CD4-positive, CD25-positive, alpha-beta regulatory T cell (primary cell): ENCODE measurements around the gene EFNA3. TPM values are rescaled to one million over a fixed set of nuclear protein-coding genes. Genes with fewer than 3 reads are reported as not detected.

ENCODE experiments used
- ATAC-seq, 2 donors: fragments of 150-1000 bp; cut with Tn5 transposase; one replicate each; pipeline ENCODE4 v1.10.0; 2021; ENCODE audit warnings: low read depth in 2 of 2, moderate number of reproducible peaks in 2 of 2, moderate library complexity in 1 of 2
- DNase-seq, 3 donors: peaks; one replicate each; pipeline versions ENCODE4 v3.0.0 to v3.0.0-alpha.2; 2012 to 2022; ENCODE audit warnings: mixed read lengths in 1 of 3
- H3K27ac ChIP-seq: one replicate; pipeline ENCODE4 v1.7.0; 2013; ENCODE audit warnings: mild to moderate bottlenecking, low read length; ENCODE audit not compliant: insufficient read depth, poor library complexity, severe bottlenecking
- H3K27me3 ChIP-seq: one replicate; pipeline ENCODE4 v1.7.0; 2013; ENCODE audit warnings: low read length; ENCODE audit not compliant: control insufficient read depth, insufficient read depth
- H3K36me3 ChIP-seq: one replicate; pipeline ENCODE4 v1.7.0; 2013; ENCODE audit warnings: mild to moderate bottlenecking, low read length, moderate library complexity; ENCODE audit not compliant: control insufficient read depth, insufficient read depth
- H3K4me1 ChIP-seq: 2 replicates; pipeline ENCODE4 v1.7.0; 2013; ENCODE audit warnings: mild to moderate bottlenecking, low read length; ENCODE audit not compliant: insufficient read depth, control insufficient read depth, poor library complexity, severe bottlenecking
- H3K4me3 ChIP-seq: one replicate; pipeline ENCODE4 v1.7.0; 2013; ENCODE audit warnings: low read depth, mild to moderate bottlenecking, low read length, moderate library complexity
- H3K9me3 ChIP-seq, 2 experiments: 1 replicate in 1 of 2; 2 replicates in 1 of 2; pipeline ENCODE4 v1.7.0; 2013; ENCODE audit warnings: low read length in 2 of 2, mild to moderate bottlenecking in 1 of 2, moderate library complexity in 1 of 2; ENCODE audit not compliant: control insufficient read depth in 2 of 2
- H3K27ac Mint-ChIP-seq, 3 donors: one replicate each; pipeline ENCODE4 v1.8.0; 2020 to 2022; ENCODE audit warnings: mild to moderate bottlenecking in 3 of 3, mixed read lengths in 3 of 3, moderate library complexity in 2 of 3
- H3K27me3 Mint-ChIP-seq: one replicate; pipeline ENCODE4 v1.8.0; 2022; ENCODE audit warnings: mild to moderate bottlenecking, mixed read lengths
- H3K36me3 Mint-ChIP-seq: one replicate; pipeline ENCODE4 v1.8.0; 2020; ENCODE audit warnings: mixed read lengths
- H3K4me1 Mint-ChIP-seq, 4 donors: one replicate each; pipeline ENCODE4 v1.8.0; 2020 to 2022; ENCODE audit warnings: mixed read lengths in 4 of 4, mild to moderate bottlenecking in 1 of 4
- H3K4me3 Mint-ChIP-seq, 4 donors: one replicate each; pipeline ENCODE4 v1.8.0; 2020 to 2022; ENCODE audit warnings: mild to moderate bottlenecking in 4 of 4, mixed read lengths in 4 of 4, moderate library complexity in 3 of 4
- H3K9me3 Mint-ChIP-seq, 7 donors: one replicate each; pipeline ENCODE4 v1.8.0; 2020 to 2022; ENCODE audit warnings: mixed read lengths in 7 of 7, mild to moderate bottlenecking in 3 of 7, moderate library complexity in 2 of 7
- polyA plus RNA-seq, 4 donors: library from polyadenylated mRNA; unstranded; fragments of 300-500 nt; fragmentation: Illumina TruSeq; gene quantifications; one replicate each; pipeline ENCODE4 v1.2.3, GENCODE V29; 2021
- total RNA-seq: library from RNA; stranded (reverse); gene quantifications from one replicate; pipeline ENCODE4 v1.2.3, GENCODE V29; 2022

The EFNA3 gene
- total and polyA plus RNA-seq, 5 donors from 2014 or later = 0.42 to 1.2 (median 0.63) TPM

DNA sequence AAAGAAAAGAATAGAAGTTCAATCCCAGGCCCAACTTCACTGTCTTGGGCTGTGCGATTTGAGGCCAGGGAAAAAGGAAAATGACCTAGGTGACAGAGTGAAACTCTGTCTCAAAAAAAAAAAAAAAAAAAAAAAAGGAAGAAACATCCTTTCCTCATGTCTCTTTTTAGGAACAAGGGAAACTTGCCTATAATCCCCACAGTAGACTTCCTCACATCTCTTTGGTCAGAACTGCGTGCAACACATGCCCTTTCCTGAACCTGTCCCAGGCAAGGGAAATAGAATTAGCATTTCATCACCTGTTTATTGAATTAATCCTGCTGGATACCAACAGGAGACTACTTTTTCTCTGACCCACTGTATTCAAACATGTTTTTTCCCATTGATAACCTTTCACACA is 42.7 kb upstream of the EFNA3 start:
- Histone ChIP-seq H3K4me1 (no peaks in the 10 kb centered on the region), H3K4me3 (no peak overlapping the region), H3K36me3 (no peaks in the 10 kb centered on the region), H3K9me3 (no peaks in the 10 kb centered on the region), H3K27ac (no peak overlapping the region), H3K27me3 (peaks cover 3% of the 10 kb centered on the region)
- no peak overlapping the region for H3K27ac Mint-ChIP-seq
- DNase-seq = no peak
- H3K27me3 Mint-ChIP-seq = peaks cover 22% of the 10 kb centered on the region
- no peak overlapping the region for H3K4me3 Mint-ChIP-seq
- no peaks in the 10 kb centered on the region for H3K4me1 Mint-ChIP-seq
- ATAC-seq = no peak
- H3K36me3 Mint-ChIP-seq = no peaks in the 10 kb centered on the region
- no peaks in the 10 kb centered on the region for H3K9me3 Mint-ChIP-seq

DNA sequence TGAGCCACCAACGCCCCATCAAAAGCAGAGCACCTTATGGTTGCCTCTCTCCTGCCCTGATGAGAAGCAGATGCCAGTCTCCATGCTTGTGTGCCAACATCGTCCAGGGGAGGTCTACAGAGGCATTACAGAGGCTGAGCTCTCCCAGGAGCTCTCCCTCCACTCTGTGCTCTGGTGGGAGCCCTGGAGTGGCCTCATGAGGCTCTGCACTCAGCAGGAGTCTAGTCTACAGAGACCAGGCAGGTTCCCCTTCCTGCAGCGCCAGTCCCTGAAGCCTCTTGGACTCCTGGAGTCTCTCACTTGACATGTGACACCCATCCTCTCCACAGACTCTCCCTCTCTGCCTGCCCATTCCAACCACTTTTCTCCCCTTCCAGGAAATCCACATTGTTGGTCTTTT is 41.6 kb upstream of the EFNA3 start:
- Histone ChIP-seq H3K4me1 (no peaks in the 10 kb centered on the region), H3K27me3 (peaks cover 3% of the 10 kb centered on the region), H3K9me3 (no peaks in the 10 kb centered on the region), H3K36me3 (no peaks in the 10 kb centered on the region), H3K27ac (no peak overlapping the region), H3K4me3 (no peak overlapping the region)
- ATAC-seq (no peak), DNase-seq (no peak)
- no peak overlapping the region for H3K4me3 Mint-ChIP-seq
- H3K9me3 Mint-ChIP-seq = no peaks in the 10 kb centered on the region
- no peak overlapping the region for H3K27ac Mint-ChIP-seq
- H3K36me3 Mint-ChIP-seq = no peaks in the 10 kb centered on the region
- peaks cover 22% of the 10 kb centered on the region for H3K27me3 Mint-ChIP-seq
- H3K4me1 Mint-ChIP-seq = no peaks in the 10 kb centered on the region

DNA sequence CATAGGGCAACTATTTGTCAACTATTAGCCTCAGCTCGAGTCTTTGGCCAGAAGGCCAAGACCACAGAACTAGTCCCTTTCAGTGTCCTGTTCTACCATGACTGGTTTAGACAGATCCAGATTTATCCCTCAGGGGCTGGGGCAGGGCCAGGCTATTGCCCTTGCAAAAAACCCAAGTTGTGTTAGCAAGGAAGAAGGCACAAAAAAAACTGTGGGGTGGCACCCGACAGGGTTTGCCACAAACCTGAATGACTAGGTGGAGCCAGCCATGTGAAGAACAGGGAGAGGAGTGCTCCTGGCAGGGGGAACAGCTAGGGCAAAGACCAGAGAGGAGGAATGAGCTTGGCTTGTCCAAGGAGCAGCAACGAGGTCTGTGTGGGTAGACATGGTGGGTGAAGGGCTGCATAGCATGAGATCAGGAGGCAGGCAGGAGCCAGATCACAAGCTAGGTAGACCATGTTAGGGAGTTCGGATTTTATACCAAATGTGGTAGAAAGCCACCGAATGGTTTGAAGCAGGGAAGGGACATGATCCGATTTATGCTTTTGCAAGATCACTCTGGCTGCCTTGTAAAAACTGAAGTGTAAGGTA is 40.7 kb upstream of the EFNA3 start:
- peaks cover 22% of the 10 kb centered on the region for H3K27me3 Mint-ChIP-seq
- Histone ChIP-seq H3K9me3 (no peaks in the 10 kb centered on the region), H3K4me1 (no peaks in the 10 kb centered on the region), H3K36me3 (no peaks in the 10 kb centered on the region), H3K4me3 (no peak overlapping the region), H3K27ac (no peak overlapping the region), H3K27me3 (peaks cover 3% of the 10 kb centered on the region)
- ATAC-seq (no peak), DNase-seq (no peak)
- H3K27ac Mint-ChIP-seq = no peak overlapping the region
- H3K36me3 Mint-ChIP-seq = no peaks in the 10 kb centered on the region
- no peaks in the 10 kb centered on the region for H3K9me3 Mint-ChIP-seq
- no peak overlapping the region for H3K4me3 Mint-ChIP-seq
- peaks cover 0 to 5% (median 0%) of the 10 kb centered on the region in 4 donors for H3K4me1 Mint-ChIP-seq

DNA sequence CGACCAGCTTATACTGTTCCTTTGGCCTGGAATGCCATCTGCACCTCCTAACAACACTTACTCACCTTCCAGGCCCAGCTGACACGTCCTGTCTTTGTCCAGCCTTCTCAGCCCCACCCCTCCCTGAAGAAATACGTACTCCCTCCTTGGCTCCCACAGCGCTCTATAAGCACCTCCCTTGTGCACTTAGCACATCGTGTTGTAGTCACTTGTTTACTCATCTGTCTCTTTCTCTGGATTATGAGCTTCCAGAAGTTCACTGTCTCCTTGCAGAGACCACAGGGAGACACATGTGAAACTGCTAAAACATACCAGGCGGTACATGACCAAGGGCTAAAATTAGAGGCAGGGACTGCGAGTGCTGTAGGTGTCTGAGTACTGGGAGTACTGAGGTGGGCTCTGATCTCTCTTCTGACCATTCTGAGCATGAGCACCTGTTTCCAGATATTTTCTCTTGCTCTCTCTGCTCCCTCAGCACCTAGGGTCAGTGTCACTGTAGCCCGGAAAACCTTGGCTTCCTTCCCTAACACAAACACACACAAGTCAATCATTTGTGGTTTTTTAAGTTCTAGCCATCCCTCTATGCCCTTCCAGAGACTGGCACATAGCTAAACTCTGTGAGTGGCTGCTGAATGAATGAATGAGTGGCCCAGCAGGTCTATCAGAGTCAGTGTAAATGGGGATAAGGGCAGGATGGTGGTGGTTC is 39.9 kb upstream of the EFNA3 start:
- Mint-ChIP-seq H3K36me3 (no peaks in the 10 kb centered on the region), H3K27ac (no peak overlapping the region), H3K27me3 (peaks cover 22% of the 10 kb centered on the region), H3K4me3 (no peak overlapping the region), H3K4me1 (peaks cover 0 to 5% (median 0%) of the 10 kb centered on the region in 4 donors), H3K9me3 (no peaks in the 10 kb centered on the region)
- Histone ChIP-seq H3K27ac (no peak overlapping the region), H3K9me3 (no peaks in the 10 kb centered on the region), H3K36me3 (no peaks in the 10 kb centered on the region), H3K4me3 (no peak overlapping the region), H3K27me3 (peaks cover 3% of the 10 kb centered on the region), H3K4me1 (no peaks in the 10 kb centered on the region)
- DNase-seq (no peak), ATAC-seq (no peak)

DNA sequence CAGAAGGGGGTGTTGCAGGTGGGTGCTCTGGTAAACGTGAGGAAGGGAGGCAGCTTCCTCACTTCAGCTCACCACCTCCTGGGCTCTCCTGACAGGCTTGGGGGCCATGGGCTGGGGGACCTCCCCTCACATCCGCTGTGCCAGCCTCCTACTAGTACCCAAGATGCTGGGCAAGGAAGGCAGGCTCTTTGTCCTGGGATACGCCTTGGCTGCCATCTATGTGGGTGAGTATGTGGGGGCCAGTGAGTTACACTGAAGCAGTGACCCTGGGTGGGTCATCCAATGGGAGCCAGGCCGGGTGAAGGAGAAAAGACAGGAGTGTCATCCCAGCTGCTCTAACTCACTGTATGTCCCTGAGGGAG is 39.3 kb upstream of the EFNA3 start:
- H3K4me3 Mint-ChIP-seq = no peak overlapping the region
- Histone ChIP-seq H3K4me3 (no peak overlapping the region), H3K9me3 (no peaks in the 10 kb centered on the region), H3K4me1 (no peaks in the 10 kb centered on the region), H3K27ac (no peak overlapping the region), H3K27me3 (peaks cover 3% of the 10 kb centered on the region), H3K36me3 (no peaks in the 10 kb centered on the region)
- H3K36me3 Mint-ChIP-seq = no peaks in the 10 kb centered on the region
- H3K27me3 Mint-ChIP-seq = peaks cover 22% of the 10 kb centered on the region
- no peaks in the 10 kb centered on the region for H3K9me3 Mint-ChIP-seq
- peak overlapping the region in 1 of 3 donors; percentile 56 for H3K27ac Mint-ChIP-seq
- no peak for ATAC-seq
- peaks cover 0 to 5% (median 0%) of the 10 kb centered on the region in 4 donors for H3K4me1 Mint-ChIP-seq
- no peak for DNase-seq

DNA sequence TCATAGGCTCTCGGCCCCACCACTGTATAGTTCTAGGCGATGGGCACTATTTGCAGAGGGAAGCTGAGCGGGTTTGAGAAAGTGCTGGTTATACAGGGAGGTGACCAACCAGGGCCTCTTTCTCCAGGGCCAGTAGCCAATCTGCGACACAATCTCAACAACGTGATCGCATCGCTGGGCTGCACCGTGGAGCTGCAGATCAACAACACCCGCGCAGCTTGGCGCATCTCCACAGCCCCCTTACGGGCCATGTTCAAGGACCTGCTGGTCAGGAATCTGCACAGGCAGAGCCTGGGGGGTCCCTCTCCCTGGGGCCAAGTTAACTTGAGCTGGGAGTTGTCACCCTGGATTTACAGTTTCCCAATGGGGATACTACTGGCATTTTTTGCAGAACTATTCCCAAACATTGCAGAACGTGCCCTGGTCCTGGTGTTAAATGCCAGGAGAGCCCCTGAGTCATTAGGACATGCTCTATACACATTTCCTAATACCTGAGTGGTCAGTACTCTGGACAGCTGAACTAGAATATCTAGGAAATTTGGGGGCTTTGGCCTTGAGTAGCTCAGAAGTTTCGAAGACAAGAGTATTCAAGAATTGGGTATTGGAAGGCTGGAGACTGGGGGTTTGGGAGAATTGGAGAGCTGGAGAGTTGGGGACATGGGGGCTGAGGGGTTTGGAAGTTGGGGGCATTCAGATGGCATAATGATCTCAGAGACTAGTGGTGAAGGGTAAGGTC is 38.1 kb upstream of the EFNA3 start:
- no peak overlapping the region for H3K27ac Mint-ChIP-seq
- ATAC-seq (no peak), DNase-seq (no peak)
- Histone ChIP-seq H3K4me1 (no peaks in the 10 kb centered on the region), H3K36me3 (no peaks in the 10 kb centered on the region), H3K4me3 (no peak overlapping the region), H3K9me3 (no peaks in the 10 kb centered on the region), H3K27me3 (peaks cover 3% of the 10 kb centered on the region), H3K27ac (no peak overlapping the region)
- no peaks in the 10 kb centered on the region for H3K9me3 Mint-ChIP-seq
- H3K4me1 Mint-ChIP-seq = peaks cover 2 to 10% (median 4%) of the 10 kb centered on the region in 4 donors
- no peaks in the 10 kb centered on the region for H3K36me3 Mint-ChIP-seq
- no peak overlapping the region for H3K4me3 Mint-ChIP-seq
- H3K27me3 Mint-ChIP-seq = peaks cover 18% of the 10 kb centered on the region

DNA sequence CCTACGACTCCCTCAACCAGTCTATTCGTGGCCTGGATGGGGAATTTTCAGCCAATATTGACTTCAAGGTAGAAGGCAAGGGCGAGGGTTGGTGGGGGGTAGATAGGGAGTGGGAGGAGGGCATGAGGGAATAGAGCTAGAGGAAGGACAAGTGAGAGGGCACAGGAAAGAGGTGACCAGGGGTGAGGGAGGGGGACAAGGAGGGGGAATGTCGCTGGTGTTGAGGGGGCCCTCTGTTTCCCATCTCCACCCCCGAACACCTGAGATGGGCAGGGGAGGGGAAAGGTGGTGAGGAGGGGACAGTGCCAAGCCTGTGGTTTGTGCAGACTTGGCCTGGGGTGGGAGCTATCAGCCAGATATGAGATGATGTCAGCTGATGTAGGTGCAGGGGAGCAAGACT is 35.8 kb upstream of the EFNA3 start:
- Mint-ChIP-seq H3K4me3 (no peak overlapping the region), H3K4me1 (peaks cover 2 to 10% (median 4%) of the 10 kb centered on the region in 4 donors), H3K27ac (no peak overlapping the region), H3K9me3 (no peaks in the 10 kb centered on the region), H3K36me3 (no peaks in the 10 kb centered on the region), H3K27me3 (peaks cover 2% of the 10 kb centered on the region)
- no peaks in the 10 kb centered on the region for H3K36me3 ChIP-seq
- no peak for DNase-seq
- no peaks in the 10 kb centered on the region for H3K4me1 ChIP-seq
- H3K9me3 ChIP-seq = no peaks in the 10 kb centered on the region
- no peak overlapping the region for H3K4me3 ChIP-seq
- peaks cover 3% of the 10 kb centered on the region for H3K27me3 ChIP-seq
- ATAC-seq = no peak
- H3K27ac ChIP-seq = no peak overlapping the region
